GM15510 (cell line): ENCODE data around the gene GPR153.

Experiments
- POLR2A ChIP-seq: IDR thresholded peaks from 3 replicates; pipeline ENCODE4 v1.6.1; 2011; ENCODE audit warnings: borderline replicate concordance; ENCODE audit not compliant: insufficient read length; ENCODE audit errors: extremely low read depth

The GPR153 gene

GRCh38 chr1:6239950-6240768, 20.7 kb downstream of the GPR153 start:
- no peak for TF ChIP-seq POLR2A

- TF ChIP-seq POLR2A: no peak
Measured at GRCh38 chr1:6239213-6239752, 21.6 kb downstream of the GPR153 start.

- TF ChIP-seq POLR2A: no peak
Measured at GRCh38 chr1:6237093-6237492, 23.8 kb downstream of the GPR153 start.

- TF ChIP-seq POLR2A: no peak
Measured at GRCh38 chr1:6235296-6235677, 25.6 kb downstream of the GPR153 start.

GRCh38 chr1:6234502-6235295, 26.2 kb downstream of the GPR153 start:
- no peak for TF ChIP-seq POLR2A

- no peak for TF ChIP-seq POLR2A
Measured at GRCh38 chr1:6233376-6233775, 27.5 kb downstream of the GPR153 start.

GRCh38 chr1:6225651-6226050, 35.2 kb downstream of the GPR153 start:
- no peak for TF ChIP-seq POLR2A

- no peak for TF ChIP-seq POLR2A
Measured at GRCh38 chr1:6224718-6225117, 36.2 kb downstream of the GPR153 start.

GRCh38 chr1:6223617-6224016, 37.3 kb downstream of the GPR153 start:
- no peak for TF ChIP-seq POLR2A

GRCh38 chr1:6222636-6223035, 38.3 kb downstream of the GPR153 start:
- no peak for TF ChIP-seq POLR2A

- TF ChIP-seq POLR2A: no peak
Measured at GRCh38 chr1:6221210-6221784, 39.6 kb downstream of the GPR153 start.

GRCh38 chr1:6220236-6220635, 40.7 kb downstream of the GPR153 start:
- TF ChIP-seq POLR2A: no peak

- no peak for TF ChIP-seq POLR2A
Measured at GRCh38 chr1:6218375-6219164, 42.3 kb downstream of the GPR153 start.

GRCh38 chr1:6212193-6212959, 48.5 kb downstream of the GPR153 start:
- TF ChIP-seq POLR2A: no peak

GRCh38 chr1:6211731-6212130, 49.2 kb downstream of the GPR153 start:
- TF ChIP-seq POLR2A: no peak
